HG03097 (cell line): ENCODE results near the gene BCL11B.

Experiments
- ATAC-seq: cut with Tn5 transposase; IDR thresholded peaks from one replicate; pipeline ENCODE4 v1.9.1; 2021; ENCODE audit not compliant: unreplicated experiment, low FRiP score

BCL11B gene

DNA sequence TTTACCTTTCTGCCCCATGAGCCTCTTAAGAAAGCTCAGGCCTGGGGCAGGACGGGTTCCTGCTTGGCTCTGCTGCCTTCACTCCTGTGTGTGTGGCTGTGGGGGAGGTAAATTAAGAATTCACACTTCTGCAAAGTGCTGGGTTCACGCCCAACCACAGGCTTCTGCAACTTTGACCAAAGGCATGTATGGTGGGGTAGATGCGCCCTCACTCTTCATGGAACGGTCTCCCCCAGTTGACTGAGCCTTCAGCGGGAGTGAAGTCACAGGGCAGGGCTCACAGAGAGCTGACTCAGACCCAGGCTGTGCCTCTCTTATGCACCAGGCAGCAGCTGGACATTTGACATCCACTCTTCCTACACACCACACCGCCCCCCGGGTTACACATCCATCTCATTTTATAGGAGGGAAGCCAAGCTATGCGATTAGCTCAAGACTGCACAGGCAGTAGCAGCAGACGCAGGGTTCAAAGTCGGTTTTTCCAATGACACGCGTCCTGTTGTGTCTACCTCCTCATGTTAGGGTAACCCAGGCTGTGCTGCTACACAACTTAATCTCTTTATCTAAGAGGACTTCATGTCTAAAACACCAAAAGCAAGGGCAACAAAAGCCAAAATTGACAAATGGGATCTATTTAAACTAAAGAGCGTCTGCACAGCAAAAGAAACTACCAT lies 15.4 kb upstream of the BCL11B start:
- ATAC-seq: peak; percentile 74

DNA sequence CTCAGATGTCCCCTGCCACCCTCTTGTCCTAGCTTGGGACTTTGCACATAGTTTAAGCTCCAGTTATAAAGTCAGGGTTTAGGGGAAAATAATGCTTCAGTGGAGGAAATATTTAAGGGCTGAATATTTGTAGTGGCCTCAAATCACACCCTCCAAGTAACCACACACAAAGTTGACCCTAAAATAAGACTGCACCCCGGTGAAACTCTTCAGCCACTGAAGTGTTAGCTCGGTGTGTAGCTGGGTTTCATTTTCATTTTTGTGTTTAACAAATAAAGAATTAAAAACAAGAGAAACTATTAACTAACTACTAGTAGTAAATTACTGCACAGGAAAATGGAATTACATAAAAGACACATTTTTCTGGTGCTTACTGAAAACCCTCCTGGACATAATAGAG lies 14.8 kb upstream of the BCL11B start:
- ATAC-seq: peak; percentile 47

DNA sequence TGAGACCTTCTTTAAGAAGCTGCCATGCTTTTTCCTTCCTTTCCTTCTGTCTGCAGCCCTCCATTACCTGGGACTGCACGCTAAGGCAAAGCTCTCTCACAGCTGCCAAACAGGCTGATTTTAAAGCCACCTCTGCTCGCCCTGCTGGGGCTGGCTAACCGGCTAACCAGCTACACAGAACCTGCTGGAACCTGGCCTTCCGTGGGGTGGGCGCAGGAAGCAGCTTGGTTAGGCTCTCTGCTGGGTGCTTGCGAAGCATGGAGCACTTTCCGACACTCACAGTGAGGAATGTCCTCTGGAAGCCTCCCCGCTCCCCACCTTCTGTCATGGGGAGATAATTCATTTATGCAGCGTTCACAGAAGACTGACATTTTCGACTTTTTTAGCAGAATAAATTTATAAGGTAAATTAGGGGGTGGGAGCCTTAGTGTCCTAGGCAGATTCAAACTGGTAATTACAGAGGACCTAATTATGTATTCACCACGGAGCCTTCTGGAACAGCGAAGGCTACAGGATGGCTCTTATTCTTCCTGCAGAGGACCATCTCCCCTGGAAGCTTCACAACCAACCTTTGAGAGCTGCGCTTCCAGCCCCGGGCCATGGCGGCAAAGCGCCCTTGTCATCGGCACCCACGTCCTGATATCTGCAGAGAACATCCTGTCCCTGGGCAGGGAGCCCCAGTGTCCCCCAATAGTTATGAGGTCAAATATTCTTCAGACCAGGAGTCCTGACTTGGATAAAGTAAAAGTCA lies 12.4 kb upstream of the BCL11B start:
- no peak for ATAC-seq

DNA sequence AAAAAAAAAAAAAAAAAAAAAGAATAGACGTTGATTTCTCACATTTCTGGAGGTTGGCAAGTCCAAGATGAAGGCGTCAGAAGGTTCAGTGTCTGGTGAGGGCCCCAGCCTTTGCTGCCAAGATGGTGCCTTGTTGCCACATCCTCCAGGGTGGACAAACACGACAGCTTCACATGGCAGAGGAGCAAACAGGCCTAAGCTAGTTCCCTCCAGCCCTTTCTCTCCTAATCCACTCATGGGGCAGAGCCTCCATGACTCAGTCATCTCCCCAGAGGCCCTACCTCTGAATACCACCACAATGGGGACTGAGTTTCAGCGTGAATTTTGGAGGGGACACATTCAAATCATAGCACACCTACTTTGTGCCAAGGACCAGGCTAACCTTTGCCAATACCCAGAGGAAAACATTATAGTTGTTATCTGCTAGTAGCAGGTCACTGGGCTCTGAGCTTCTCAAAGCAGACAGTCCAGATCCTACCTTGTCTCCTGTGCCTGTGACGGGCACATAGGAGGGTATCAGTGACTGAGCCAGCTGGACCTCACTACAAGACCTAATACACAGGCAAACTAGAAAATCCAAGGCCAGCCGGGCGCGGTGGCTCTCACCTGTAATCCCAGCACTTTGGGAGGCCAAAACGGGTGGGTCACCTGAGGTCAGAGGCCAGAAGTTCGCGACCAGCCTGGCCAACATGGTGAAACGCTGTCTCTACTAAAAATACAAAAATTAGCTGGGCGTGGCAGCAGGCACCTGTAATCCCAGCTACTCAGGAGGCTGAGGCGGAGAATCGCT lies 10.5 kb upstream of the BCL11B start:
- no peak for ATAC-seq

DNA sequence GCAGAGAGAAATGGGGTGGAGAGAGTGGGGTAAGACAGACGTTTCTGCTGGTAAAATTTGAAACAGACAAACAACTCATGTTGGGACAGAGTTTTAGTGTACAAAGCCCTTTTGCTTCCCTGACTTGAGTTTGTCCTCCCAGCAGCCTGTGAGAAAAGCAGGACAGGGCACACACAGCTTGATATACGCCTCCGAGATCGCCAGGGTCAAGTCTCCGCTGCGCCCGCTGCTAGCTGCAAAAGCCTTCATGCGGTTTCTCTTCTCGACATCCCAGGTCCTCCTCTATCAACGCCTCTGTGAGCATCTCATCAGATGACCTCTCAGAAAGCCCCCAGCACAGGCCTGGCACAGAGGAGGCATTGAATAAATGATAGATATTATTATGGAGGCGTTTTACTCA lies 9.4 kb upstream of the BCL11B start:
- ATAC-seq: no peak

DNA sequence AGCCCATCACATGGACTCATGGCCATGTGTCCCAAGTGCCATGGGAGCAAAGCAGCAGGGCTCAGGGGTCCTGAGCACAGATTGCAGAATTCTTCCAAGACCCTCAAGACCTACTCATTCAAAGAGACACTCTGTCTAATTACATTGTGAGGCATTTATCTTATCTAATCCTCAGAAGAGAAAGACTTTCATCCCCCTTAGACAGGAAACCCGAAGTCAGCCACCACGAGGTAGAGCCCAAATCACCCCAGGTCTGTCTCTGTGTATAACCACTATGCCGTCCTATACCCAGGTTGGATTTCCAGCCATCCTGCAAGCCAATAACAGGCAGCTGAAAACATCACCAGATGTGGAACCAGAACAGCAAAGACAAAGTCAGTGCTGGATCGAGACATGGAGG lies 8.9 kb upstream of the BCL11B start:
- ATAC-seq: no peak

DNA sequence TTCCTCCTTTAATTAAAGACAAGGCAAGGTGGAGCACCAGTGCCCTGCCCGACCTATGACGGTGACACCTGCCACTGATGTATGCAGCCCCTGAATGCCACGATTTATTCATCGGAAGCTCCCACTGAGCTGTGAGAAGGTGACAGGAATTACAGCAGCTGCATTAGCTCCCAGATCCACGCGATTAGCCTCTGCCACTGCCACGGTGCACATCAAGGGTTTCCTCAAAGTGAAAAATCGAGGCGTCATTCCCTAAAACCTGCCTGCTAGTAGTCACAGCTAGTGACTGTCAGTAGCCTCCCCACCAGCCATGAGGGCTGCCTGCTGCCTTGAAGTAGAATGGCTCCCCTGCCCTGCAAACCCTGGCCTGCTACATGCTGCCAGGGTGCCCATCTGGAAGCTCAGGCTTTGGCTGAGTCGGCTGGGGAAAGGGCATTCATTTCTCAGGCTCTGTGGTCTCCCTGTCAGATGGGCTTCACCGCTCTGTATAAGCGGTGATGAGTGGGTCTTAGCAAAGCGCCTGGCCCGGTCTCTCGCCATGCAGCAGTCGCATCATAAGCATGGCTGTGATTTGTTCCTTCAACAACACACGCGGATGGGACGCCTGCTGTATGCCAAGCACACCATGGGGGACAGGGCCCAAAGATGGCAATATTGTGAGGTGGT lies 8.2 kb upstream of the BCL11B start:
- no peak for ATAC-seq

DNA sequence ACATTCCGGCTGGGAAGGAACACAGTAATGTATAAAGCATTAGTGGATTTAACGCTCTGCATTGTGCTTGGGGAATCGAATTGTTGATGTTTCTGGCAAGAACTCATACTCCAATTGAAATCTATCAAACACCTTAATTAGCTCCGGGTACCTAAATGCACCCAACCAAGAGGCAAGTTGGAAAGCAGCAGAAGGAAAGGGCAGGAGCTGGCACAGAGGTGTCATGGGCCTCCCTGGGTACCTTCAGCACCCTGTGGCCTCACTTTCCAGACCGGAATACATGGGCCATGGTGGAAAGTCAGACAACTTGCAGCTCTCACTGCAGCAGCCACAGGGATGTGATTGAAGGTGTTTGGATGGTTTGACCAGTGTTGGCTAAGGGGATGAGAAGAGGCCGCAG lies 6.8 kb upstream of the BCL11B start:
- no peak for ATAC-seq

DNA sequence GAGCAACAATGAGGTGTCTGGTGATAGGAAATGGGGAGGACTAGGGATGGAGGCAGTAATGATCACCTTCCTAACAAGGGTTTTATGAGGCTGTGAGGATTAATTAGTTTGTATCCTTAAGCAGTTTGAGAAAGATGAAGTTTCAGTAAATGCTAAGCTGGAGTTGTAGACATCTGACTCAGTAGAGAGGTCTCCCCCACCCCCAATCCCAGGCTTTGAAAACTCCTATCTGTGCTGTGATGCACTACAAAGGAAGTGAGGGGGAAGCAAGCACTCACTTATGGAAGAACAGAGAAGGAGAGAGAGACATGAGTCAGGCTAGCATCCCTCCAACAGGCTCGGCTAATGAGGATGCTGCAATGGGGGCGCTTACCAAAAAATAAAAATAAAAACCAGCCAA lies 5.5 kb upstream of the BCL11B start:
- ATAC-seq: no peak

DNA sequence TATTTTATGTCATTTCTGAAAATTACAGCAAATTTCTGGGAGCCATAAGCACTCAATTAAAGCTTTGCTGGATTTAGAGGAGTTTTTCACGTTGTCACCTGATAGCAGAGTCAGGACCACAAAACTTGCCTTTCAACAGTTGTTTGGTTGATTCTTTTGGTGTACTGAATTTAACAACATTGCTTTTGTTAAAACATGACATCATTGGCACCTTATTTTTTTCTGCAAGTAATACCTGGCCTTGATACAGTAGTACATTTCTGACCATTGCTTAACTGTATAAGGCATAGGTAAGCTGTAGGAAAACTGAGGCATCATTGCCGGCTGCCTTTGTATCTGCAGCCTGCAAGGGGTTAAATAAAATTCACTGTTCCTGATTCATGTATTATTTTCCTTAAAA lies 4.5 kb upstream of the BCL11B start:
- no peak for ATAC-seq

DNA sequence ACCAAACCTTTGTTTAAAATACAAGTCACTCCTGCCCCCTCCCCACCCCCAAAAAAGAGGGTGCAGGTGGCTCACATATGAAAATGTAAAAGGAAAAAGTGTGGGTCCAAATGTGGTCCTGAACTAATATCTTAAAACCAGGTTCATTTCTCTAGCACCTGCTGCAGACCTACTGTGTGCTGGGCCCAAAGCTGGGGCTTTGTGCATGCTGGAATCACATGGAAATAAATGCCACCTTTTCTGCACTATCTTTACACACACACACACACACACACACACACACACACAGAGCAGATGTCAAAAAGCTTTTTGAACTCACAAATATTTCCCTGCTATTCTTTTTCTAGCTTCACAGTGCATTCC lies 3.2 kb upstream of the BCL11B start:
- no peak for ATAC-seq

DNA sequence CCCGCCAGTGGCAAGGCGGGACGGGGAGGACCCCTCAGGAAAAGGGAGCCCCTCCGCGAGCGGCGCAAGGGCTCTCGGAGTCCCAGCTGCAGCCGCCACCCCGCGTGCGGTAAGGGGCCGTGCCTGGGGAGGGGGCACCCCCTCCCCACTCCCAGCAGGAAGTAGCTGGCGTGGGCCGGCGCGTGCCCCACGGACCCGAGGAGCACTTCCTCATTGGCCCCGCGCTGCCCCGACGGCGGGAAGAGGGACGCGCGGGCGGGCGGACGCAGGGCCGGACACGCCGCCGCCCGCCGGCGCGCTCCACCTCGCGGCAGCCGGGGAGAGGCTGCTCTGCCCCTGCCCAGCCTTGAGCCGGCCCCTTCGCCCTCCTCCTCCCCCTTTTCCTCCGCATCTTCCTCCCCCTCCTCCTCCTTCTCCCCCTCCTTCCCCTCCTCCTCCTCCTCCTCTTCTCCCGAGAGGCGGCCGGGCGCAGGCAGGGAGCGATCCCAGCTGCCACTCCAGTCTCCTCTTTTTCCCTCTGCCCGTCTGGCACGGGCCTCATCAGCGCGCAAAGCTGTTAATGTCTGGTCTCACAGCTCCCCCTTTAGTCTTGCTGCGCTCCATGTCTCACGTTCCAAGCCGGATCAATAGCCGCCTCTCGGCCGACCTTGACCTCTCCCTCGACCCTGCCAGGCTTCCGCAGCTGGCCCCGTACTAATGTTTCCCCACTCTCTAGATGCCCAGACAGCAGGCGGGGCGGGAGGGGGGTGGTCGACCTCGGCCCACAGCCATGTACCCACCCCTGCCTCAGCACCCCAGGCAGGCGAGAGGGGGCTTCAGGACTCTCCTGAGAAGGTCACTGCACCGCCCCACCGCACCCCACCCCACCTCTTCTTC lies 2.6 kb upstream of the BCL11B start:
- no peak for ATAC-seq

DNA sequence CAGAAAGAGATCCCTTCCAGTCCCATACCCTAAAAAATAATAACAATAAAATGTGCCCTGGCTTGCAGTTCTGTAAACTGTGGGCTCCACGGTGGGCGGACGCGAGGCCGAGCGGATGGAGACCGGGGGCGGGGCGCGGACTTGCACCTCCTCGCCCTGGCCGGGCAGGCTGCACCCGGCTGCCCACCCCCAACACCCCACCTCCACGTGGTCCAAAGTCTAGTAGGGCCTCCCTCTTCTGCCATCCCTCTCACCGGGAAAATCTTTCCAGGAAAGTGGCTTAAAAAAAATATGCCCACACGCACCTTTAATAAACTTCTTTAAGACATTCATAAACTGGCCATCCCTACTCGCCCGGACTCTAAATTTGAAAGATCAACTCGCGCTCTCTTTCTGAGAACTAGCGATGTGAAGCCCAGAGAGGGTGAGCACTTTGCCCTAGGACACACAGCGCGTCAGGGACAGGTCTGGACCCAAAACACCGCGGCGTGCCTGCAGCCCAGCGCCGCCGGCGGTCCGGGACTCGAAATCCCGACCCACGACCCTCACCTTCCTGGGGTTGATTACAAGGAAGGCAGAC lies 1.9 kb upstream of the BCL11B start:
- no peak for ATAC-seq

DNA sequence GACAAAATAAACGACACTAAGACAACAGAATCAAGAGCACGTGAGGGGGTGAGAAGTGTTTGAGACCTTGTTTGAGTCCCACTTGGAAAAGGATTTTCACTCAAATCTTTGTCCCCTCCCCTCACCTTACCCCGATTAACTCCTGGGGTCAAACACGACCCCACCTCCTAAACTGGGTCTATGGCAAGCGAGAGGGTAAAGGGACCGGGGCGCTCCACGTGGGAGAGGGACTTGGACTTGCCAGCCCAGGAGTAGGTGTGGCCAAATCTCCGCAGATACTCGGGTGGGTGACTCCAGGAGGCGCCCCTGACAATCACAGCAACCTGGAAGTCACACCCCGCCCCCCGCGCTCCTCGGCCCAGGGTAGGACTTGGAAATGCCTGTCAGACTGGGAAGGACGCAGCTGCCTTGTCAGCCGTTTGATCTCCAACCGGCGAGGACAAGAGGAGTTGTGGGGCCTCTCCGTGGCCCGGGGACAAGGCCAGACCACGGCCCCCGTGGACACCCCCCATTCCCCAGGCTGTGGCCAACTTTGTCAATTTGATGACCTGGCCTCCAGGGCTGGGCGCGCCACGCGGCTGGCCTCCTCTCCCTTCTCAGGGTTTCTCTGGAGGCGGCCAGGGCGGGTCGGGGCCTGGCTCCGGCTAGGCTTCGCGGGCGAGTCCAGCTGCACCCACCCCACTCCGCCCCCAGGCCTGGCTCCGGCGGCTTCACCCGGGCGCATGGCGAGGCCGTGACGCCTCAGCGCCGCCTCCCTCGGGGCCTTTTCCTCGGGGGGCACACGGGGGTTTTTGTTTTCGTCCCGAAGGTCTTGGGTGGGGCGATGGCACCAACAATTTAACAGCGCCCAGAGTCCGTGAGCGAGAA lies 1.1 kb upstream of the BCL11B start:
- ATAC-seq: no peak

DNA sequence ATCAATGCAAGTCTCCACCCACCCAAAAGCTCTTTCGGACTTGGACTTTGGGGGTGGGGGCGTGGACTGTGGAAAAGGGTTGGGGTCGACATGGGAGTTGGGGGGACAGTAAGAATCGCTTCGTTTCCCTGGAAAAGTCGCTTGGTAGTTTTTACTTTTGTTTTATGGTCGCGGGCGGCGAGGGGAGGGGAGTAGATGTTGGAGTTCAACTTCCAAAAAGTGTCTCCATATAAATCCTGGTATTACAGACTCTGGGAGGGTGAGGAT lies 568 bp upstream of the BCL11B start:
- no peak for ATAC-seq

DNA sequence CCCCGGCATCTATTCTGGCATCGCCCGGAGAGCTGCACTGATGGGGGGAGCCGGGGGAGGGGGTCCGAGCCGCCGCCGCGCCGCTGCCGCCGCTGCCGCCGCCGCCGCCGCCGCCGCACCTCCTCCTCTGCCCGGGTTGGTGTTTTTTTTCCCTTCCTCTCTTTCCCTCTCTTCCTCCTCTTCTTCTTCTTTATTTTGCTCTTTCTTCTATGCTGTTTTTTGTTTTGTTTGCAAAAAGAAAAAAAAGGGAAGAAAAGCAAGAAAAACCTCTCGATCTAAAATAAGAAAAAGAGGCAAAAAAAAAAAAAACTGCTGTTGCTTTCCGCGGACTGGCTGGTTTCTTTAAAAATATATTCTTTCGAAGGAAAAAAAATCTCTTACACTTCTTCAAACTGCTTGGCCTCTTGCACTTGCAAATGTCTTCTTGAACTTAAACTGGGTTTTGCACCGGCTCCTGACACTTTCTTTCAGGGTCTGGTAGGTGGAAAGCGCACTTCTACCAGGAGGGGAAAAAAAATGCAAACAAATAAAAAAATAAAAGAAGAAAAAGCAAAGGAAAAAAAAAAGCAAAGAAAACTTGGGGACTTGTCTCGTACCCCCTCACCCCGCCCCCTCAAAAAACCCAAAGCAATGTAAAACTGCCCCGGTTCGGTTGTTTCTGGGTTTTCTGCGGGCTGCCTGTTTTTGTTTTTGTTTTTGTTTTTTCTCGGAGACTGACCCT lies 616 bp downstream of the BCL11B start:
- ATAC-seq: no peak

DNA sequence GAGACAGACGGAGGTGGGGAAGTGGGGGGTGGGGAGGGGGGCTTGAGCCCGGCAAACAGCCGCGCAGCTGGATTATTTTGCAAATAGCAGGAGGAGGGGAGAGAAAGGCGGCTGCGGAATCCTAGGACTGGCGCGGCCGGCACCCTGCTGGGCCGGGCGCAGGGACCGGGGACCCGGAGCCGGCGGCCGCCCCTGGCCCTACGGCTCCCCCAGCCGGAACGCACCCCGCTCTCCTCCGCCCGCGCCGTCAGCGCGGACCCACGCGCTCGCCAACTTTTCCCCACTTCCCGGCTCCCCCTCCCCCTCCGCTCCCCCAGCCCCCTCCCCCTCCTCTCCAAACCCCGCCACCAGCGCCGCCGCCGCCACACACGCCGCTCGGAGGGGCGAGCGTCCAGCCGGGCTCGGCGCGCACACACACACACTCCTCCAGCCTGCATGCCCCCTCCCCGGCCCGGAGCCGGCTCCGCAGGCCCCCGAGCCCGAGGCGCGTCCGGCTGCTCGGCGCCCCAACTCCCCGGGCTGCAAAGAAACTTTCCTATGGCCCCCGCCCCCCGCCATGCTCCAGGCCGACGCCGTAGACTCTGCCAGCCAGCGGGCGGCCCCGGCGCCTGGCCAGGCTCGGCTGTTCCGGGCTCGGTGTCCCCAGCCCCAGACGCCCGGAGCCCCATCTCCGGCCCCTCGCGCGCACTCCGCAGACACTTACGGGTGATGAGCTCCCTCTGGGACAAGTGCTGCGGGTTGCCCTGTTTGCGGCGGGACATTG lies 1.4 kb downstream of the BCL11B start:
- ATAC-seq: no peak
